Neuronal stem cell (in vitro differentiated cells): ENCODE data around the gene TMCO4.

Experiments
- DNase-seq: peaks from one replicate; pipeline ENCODE4 v3.0.0-alpha.2; 2013; ENCODE audit warnings: low spot score
- H2AFZ ChIP-seq: one replicate; pipeline ENCODE4 v1.6.1; 2013; ENCODE audit warnings: mild to moderate bottlenecking, low read length, inconsistent platforms
- H2AK5ac ChIP-seq: 2 replicates; pipeline ENCODE4 v1.6.1; 2013; ENCODE audit warnings: low read depth, mild to moderate bottlenecking, inconsistent platforms, low read length, moderate library complexity, mixed read lengths
- H2BK120ac ChIP-seq: 2 replicates; pipeline ENCODE4 v1.6.1; 2013; ENCODE audit warnings: low read depth, mild to moderate bottlenecking, inconsistent platforms, low read length, moderate library complexity, mixed read lengths
- H2BK12ac ChIP-seq: one replicate; pipeline ENCODE4 v1.6.1; 2013; ENCODE audit warnings: low read length, inconsistent platforms
- H2BK15ac ChIP-seq: 2 replicates; pipeline ENCODE4 v1.6.1; 2013; ENCODE audit warnings: mild to moderate bottlenecking, low read length, inconsistent platforms, mixed read lengths
- H2BK5ac ChIP-seq: one replicate; pipeline ENCODE4 v1.6.1; 2013; ENCODE audit warnings: inconsistent platforms, mild to moderate bottlenecking, low read length, moderate library complexity
- H3K14ac ChIP-seq: one replicate; pipeline ENCODE4 v1.6.1; 2013; ENCODE audit warnings: low read length, inconsistent platforms
- H3K18ac ChIP-seq: 2 replicates; pipeline ENCODE4 v1.6.1; 2013; ENCODE audit warnings: low read length, inconsistent platforms
- H3K23ac ChIP-seq: 2 replicates; pipeline ENCODE4 v1.6.1; 2013; ENCODE audit warnings: low read depth, mild to moderate bottlenecking, mixed read lengths, low read length, inconsistent platforms; ENCODE audit not compliant: poor library complexity
- H3K27ac ChIP-seq: replicated peaks from 3 replicates; pipeline ENCODE4 v1.5.1; 2013; ENCODE audit warnings: low read length, inconsistent platforms
- H3K27me3 ChIP-seq, 3 experiments: 2 replicates each; pipeline ENCODE4 v1.6.1; 2013; ENCODE audit warnings: low read length in 3 of 3, mild to moderate bottlenecking in 2 of 3, inconsistent platforms in 1 of 3, low read depth in 1 of 3, mixed read lengths in 1 of 3, moderate library complexity in 1 of 3; ENCODE audit not compliant: control insufficient read depth in 3 of 3, insufficient read depth in 3 of 3
- H3K36me3 ChIP-seq, 2 donors: replicated peaks in 1 of 2; 2 replicates each; pipeline ENCODE4 v1.6.1; 2013; ENCODE audit warnings: low read length in 2 of 2; ENCODE audit not compliant: control insufficient read depth in 2 of 2, insufficient read depth in 2 of 2
- H3K4ac ChIP-seq: 2 replicates; pipeline ENCODE4 v1.6.1; 2013; ENCODE audit warnings: inconsistent platforms, mild to moderate bottlenecking, low read length, moderate library complexity
- H3K4me1 ChIP-seq, 2 donors: 1 replicate in 1 of 2; 2 replicates in 1 of 2; pipeline ENCODE4 v1.6.1; 2013; ENCODE audit warnings: low read length in 2 of 2, low read depth in 1 of 2; ENCODE audit not compliant: control insufficient read depth in 2 of 2, insufficient read depth in 1 of 2
- H3K4me2 ChIP-seq: one replicate; pipeline ENCODE4 v1.6.1; 2013; ENCODE audit warnings: mild to moderate bottlenecking, low read length, inconsistent platforms; ENCODE audit not compliant: insufficient read depth, poor library complexity, severe bottlenecking
- H3K4me3 ChIP-seq, 2 donors: 2 replicates each; pipeline ENCODE4 v1.5.1; 2013; ENCODE audit warnings: low read length in 2 of 2, mild to moderate bottlenecking in 2 of 2, inconsistent platforms in 1 of 2, moderate library complexity in 1 of 2
- H3K79me1 ChIP-seq: one replicate; pipeline ENCODE4 v1.6.1; 2013; ENCODE audit warnings: low read depth, mild to moderate bottlenecking, inconsistent platforms, low read length, moderate library complexity
- H3K9ac ChIP-seq: one replicate; pipeline ENCODE4 v1.6.1; 2013; ENCODE audit warnings: mild to moderate bottlenecking, low read depth, low read length, inconsistent platforms; ENCODE audit not compliant: poor library complexity
- H3K9me3 ChIP-seq, 2 donors: replicated peaks in 1 of 2; 2 replicates each; pipeline versions ENCODE3 to v1.6.1; 2013; ENCODE audit warnings: low read length in 2 of 2, mild to moderate bottlenecking in 2 of 2, inconsistent platforms in 1 of 2, low read depth in 1 of 2, mixed read lengths in 1 of 2, moderate library complexity in 1 of 2; ENCODE audit not compliant: control insufficient read depth in 2 of 2, insufficient read depth in 1 of 2
- H4K8ac ChIP-seq: one replicate; pipeline ENCODE4 v1.6.1; 2013; ENCODE audit warnings: low read depth, mild to moderate bottlenecking, inconsistent platforms, low read length, moderate library complexity
- H4K91ac ChIP-seq: one replicate; pipeline ENCODE4 v1.6.1; 2013; ENCODE audit warnings: low read length, low read depth, mild to moderate bottlenecking, inconsistent platforms; ENCODE audit not compliant: poor library complexity
- WGBS, 2 donors: extraction: QIAGEN DNeasy Blood & Tissue Kit; methylation state at CpG; one replicate each; pipeline ENCODE4 v1.1.7; 2013; ENCODE audit warnings: missing lambda C conversion rate in 2 of 2, mixed read lengths in 1 of 2; ENCODE audit not compliant: insufficient read length in 2 of 2, insufficient replicate concordance in 1 of 2; ENCODE audit errors: extremely low coverage in 2 of 2; 5-methylcytosine and 5-hydroxymethylcytosine counted together

The TMCO4 gene

GRCh38 chr1:19773485-19773884 is 26.2 kb downstream of the TMCO4 start:
- H3K9ac ChIP-seq: no peak overlapping the region
- no peak overlapping the region for H3K27ac ChIP-seq
- no peak overlapping the region for H3K4ac ChIP-seq
- H3K4me1 ChIP-seq: peaks cover 0 to 12% of the 10 kb centered on the region in 2 donors
- no peak overlapping the region for H4K8ac ChIP-seq
- no peaks in the 10 kb centered on the region for H3K36me3 ChIP-seq
- H3K9me3 ChIP-seq: no peaks in the 10 kb centered on the region
- H2BK15ac ChIP-seq: no peak overlapping the region
- no peak overlapping the region for H3K23ac ChIP-seq
- H4K91ac ChIP-seq: no peak overlapping the region
- H3K4me2 ChIP-seq: no peak overlapping the region
- H3K18ac ChIP-seq: peak overlapping the region; percentile 23
- H3K27me3 ChIP-seq: peaks cover 0 to 29% (median 0%) of the 10 kb centered on the region in 3 experiments
- H3K4me3 ChIP-seq: no peak overlapping the region
- no CpG with 5 or more reads among the region's 4 CpGs for WGBS, 2 donors
- no peak overlapping the region for H2AK5ac ChIP-seq
- no peak overlapping the region for H2BK5ac ChIP-seq
- no peak overlapping the region for H2AFZ ChIP-seq
- no peak overlapping the region for H2BK120ac ChIP-seq
- no peak for DNase-seq
- no peaks in the 10 kb centered on the region for H3K79me1 ChIP-seq
- no peak overlapping the region for H3K14ac ChIP-seq
- H2BK12ac ChIP-seq: no peak overlapping the region

DNA sequence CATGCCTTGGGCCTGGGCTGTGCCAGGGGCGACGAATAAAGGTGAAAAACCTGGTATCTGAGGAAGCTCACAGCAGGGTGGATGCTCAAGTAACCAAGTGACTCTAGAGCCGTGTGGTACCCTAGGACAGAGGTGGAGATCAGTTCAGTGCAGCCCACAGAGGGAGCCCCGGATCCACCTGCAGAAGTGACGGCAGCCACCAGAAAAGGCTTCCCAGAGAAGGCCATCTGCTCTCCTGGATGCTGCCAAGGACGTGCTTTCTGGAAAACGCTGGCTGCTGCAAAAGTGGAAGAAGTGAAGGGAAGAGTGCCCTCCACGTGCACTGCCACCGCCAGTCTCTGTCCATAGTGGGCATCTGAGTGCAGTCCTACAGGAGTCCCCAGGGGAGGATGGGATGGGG is 27.7 kb downstream of the TMCO4 start:
- no peak overlapping the region for H3K18ac ChIP-seq
- no peak overlapping the region for H2BK15ac ChIP-seq
- no peaks in the 10 kb centered on the region for H3K9me3 ChIP-seq
- WGBS, 2 donors: no CpG with 5 or more reads among the region's 9 CpGs
- H3K36me3 ChIP-seq: no peaks in the 10 kb centered on the region
- H2BK120ac ChIP-seq: no peak overlapping the region
- no peaks in the 10 kb centered on the region for H3K79me1 ChIP-seq
- peaks cover 0 to 35% (median 0%) of the 10 kb centered on the region in 3 experiments for H3K27me3 ChIP-seq
- H3K9ac ChIP-seq: no peak overlapping the region
- H3K27ac ChIP-seq: no peak overlapping the region
- H3K4ac ChIP-seq: no peak overlapping the region
- peaks cover 0 to 14% of the 10 kb centered on the region in 2 donors for H3K4me1 ChIP-seq
- no peak overlapping the region for H2BK12ac ChIP-seq
- H3K23ac ChIP-seq: peak overlapping the region; percentile 17
- H3K4me3 ChIP-seq: no peak overlapping the region
- H2AK5ac ChIP-seq: peak overlapping the region; percentile 22
- no peak overlapping the region for H2AFZ ChIP-seq
- no peak overlapping the region for H4K8ac ChIP-seq
- H3K14ac ChIP-seq: no peak overlapping the region
- no peak overlapping the region for H4K91ac ChIP-seq
- H3K4me2 ChIP-seq: no peak overlapping the region
- DNase-seq: no peak
- no peak overlapping the region for H2BK5ac ChIP-seq

GRCh38 chr1:19771350-19771749 is 28.4 kb downstream of the TMCO4 start:
- peaks cover 0 to 14% of the 10 kb centered on the region in 2 donors for H3K4me1 ChIP-seq
- peak overlapping the region; percentile 40 for H3K18ac ChIP-seq
- DNase-seq: no peak
- no peak overlapping the region for H2BK120ac ChIP-seq
- no peak overlapping the region for H3K4me2 ChIP-seq
- no peak overlapping the region for H3K27ac ChIP-seq
- H2BK12ac ChIP-seq: no peak overlapping the region
- no peaks in the 10 kb centered on the region for H3K36me3 ChIP-seq
- no CpG with 5 or more reads among the region's 6 CpGs for WGBS, 2 donors
- no peak overlapping the region for H2BK15ac ChIP-seq
- H3K4ac ChIP-seq: no peak overlapping the region
- H3K23ac ChIP-seq: peak overlapping the region; percentile 77
- no peak overlapping the region for H3K9ac ChIP-seq
- H3K4me3 ChIP-seq: no peak overlapping the region
- no peak overlapping the region for H3K14ac ChIP-seq
- H3K9me3 ChIP-seq: no peaks in the 10 kb centered on the region
- no peaks in the 10 kb centered on the region for H3K79me1 ChIP-seq
- no peak overlapping the region for H4K8ac ChIP-seq
- no peak overlapping the region for H2AFZ ChIP-seq
- no peak overlapping the region for H2AK5ac ChIP-seq
- no peak overlapping the region for H2BK5ac ChIP-seq
- no peak overlapping the region for H4K91ac ChIP-seq
- H3K27me3 ChIP-seq: peaks cover 0 to 37% (median 0%) of the 10 kb centered on the region in 3 experiments

DNA sequence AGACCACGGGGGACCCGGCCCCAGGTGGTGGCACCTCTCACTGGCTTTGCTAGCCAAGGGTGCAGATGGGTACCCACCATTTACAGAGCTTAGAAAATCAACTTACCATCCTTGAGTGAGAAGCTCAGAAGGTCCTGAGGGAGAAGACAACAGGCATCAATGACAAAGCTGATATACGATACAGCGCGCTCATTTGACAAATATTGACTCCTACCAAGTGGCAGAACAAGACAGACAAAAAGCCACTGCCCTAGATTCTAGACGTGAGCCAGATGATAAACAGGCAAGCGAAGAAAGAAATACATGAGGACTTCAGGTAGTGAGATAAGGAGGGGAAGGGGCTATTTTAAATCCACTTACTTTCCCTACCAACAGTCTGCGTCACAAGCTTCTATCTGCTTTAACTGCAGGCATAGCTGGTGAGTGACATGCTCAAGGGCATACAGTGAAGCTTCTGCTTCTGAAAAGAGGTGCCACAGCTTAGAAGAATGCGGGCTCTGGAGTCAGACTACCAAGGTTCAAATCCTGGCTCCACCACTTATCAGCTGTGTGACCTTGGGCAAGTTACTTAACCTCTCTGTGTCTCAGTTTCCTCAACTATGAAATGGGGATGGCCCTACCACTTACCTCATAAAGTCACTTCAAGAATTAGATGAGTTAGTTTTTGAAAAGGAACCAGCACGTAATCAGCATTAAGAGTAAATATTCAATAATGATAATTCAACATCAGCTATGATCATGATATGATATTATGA is 29.1 kb downstream of the TMCO4 start:
- DNase-seq: no peak
- no peak overlapping the region for H2BK5ac ChIP-seq
- H3K4me1 ChIP-seq: peaks cover 0 to 14% of the 10 kb centered on the region in 2 donors
- H2BK15ac ChIP-seq: no peak overlapping the region
- no peak overlapping the region for H3K18ac ChIP-seq
- no peak overlapping the region for H4K8ac ChIP-seq
- H3K36me3 ChIP-seq: no peaks in the 10 kb centered on the region
- no peak overlapping the region for H4K91ac ChIP-seq
- no peak overlapping the region for H2AFZ ChIP-seq
- no CpG with 5 or more reads among the region's 10 CpGs for WGBS, 2 donors
- no peak overlapping the region for H3K4me2 ChIP-seq
- no peak overlapping the region for H2BK12ac ChIP-seq
- peaks cover 0 to 38% (median 0%) of the 10 kb centered on the region in 3 experiments for H3K27me3 ChIP-seq
- no peak overlapping the region for H3K23ac ChIP-seq
- H3K4ac ChIP-seq: no peak overlapping the region
- no peak overlapping the region for H3K27ac ChIP-seq
- no peak overlapping the region for H3K4me3 ChIP-seq
- H3K14ac ChIP-seq: no peak overlapping the region
- H2AK5ac ChIP-seq: no peak overlapping the region
- H2BK120ac ChIP-seq: no peak overlapping the region
- H3K9me3 ChIP-seq: no peaks in the 10 kb centered on the region
- no peaks in the 10 kb centered on the region for H3K79me1 ChIP-seq
- no peak overlapping the region for H3K9ac ChIP-seq
